Muscle of leg (tissue), 11 donors: ENCODE measurements around the gene PACS2. TPM values are rescaled to one million over a fixed set of nuclear protein-coding genes. Genes with fewer than 3 reads are reported as not detected.
"Not testable (repeated sequence)": the region's sequence is repeated elsewhere in the genome, so short reads cannot be mapped to it uniquely, and the experiment has no call there.

ENCODE experiments used
- DNase-seq: peaks from one replicate; pipeline ENCODE4 v3.0.0; 2013
- H3K27ac ChIP-seq: one replicate; pipeline ENCODE4 v1.5.1; 2013; ENCODE audit warnings: mild to moderate bottlenecking, low read length, control low read depth
- H3K27me3 ChIP-seq: one replicate; pipeline ENCODE4 v1.6.1; 2013; ENCODE audit warnings: low read length; ENCODE audit not compliant: control insufficient read depth, insufficient read depth
- H3K36me3 ChIP-seq: one replicate; pipeline ENCODE4 v1.6.1; 2013; ENCODE audit warnings: low read length; ENCODE audit not compliant: control insufficient read depth, insufficient read depth
- H3K4me1 ChIP-seq: one replicate; pipeline ENCODE4 v1.6.1; 2013; ENCODE audit warnings: low read length; ENCODE audit not compliant: control insufficient read depth, insufficient read depth
- H3K4me3 ChIP-seq: one replicate; pipeline ENCODE4 v1.5.1; 2013; ENCODE audit warnings: low read length, control low read depth
- H3K9me3 ChIP-seq: replicated peaks from 2 replicates; pipeline ENCODE4 v1.6.1; 2013; ENCODE audit warnings: low read depth, low read length; ENCODE audit not compliant: control insufficient read depth
- WGBS: methylation state at CpG from one replicate; pipeline ENCODE4 v1.1.5; 2013; ENCODE audit warnings: missing lambda C conversion rate; ENCODE audit not compliant: insufficient coverage; 5-methylcytosine and 5-hydroxymethylcytosine counted together
- polyA plus RNA-seq, 8 donors: library from polyadenylated mRNA; unstranded; fragments of 120-200 nt; gene quantifications; one replicate each; pipeline versions ENCODE4 v1.2.1 to v1.2.3, GENCODE V29; 2013; ENCODE audit warnings: inconsistent platforms in 1 of 8, low replicate concordance in 1 of 8; ENCODE audit not compliant: insufficient read length in 8 of 8, insufficient read depth in 1 of 8
- total RNA-seq: library from RNA; stranded (reverse); fragments of 120-200 nt; gene quantifications from one replicate; pipeline ENCODE4 v1.2.4, GENCODE V29; 2013

The PACS2 gene
- total and polyA plus RNA-seq, 9 donors: 66.2 to 110 (median 86.5) TPM

DNA sequence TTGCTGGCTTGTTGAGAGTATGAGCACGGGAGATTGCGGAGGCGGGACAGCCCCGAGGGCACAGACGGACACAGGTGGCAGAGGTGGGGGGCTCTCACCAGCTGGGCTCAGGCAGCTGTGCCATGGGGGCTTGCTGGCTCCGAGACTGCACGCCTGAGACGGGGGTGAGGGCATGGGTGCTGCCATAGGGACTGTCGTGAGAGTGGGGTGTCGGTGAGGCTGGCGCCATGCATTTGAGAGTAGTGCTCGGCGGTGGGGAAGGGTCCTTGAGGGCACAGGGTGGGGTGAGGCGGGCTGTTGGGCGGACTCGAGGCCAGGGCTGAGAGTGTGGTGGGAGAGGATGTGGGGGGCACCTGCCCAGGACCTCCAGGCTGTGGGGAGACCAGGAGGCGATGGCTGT, 43.1 kb downstream of the PACS2 start:
- H3K9me3 ChIP-seq: no peaks in the 10 kb centered on the region

DNA sequence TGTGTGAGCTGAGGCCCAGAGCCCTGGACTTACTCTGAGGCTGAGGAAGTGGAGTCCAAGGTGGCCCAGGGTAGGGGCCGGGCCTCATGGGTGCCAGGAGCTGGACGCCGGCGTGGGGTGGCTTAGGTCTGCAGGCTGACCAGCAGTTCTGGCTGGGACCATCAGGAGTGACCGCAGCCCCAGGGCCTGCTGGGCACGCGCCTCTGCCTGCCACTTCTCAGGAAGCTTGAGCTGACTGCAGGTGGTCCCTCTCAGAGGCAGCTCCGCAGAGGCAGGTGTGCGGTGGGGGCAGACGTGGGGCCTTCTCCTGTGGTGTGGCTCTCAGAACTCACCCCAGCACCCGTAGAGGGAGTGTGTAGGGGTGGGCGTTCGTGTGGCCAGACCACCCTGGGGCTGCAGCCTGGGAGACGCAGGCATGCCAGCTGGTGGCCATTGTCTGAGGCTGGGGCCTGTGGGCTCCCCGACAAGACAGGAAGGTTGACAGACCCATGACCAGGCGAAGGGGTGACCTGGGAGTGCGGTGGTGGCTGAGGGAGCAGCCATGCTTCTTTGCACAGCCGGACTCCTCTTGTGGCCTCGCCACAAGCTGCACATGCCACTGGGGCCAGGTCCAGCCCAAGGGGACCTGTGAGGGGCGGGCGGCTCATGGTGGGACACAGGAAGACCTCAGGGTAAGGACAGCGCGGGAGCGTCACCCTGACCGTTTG, 43.7 kb downstream of the PACS2 start:
- Histone ChIP-seq H3K4me1 (no peaks in the 10 kb centered on the region), H3K27ac (no peak overlapping the region), H3K9me3 (no peaks in the 10 kb centered on the region), H3K4me3 (no peak overlapping the region), H3K36me3 (peaks cover 36% of the 10 kb centered on the region), H3K27me3 (no peaks in the 10 kb centered on the region)
- WGBS: 95% methylated on average over 22 of the region's 25 CpGs
- no peak for DNase-seq

More for the DNA sequence above, 43.1 kb downstream of the PACS2 start:
- peaks cover 36% of the 10 kb centered on the region for H3K36me3 ChIP-seq
- no peaks in the 10 kb centered on the region for H3K4me1 ChIP-seq
- WGBS: 89% methylated on average over 16 of the region's 17 CpGs
- no peak overlapping the region for H3K4me3 ChIP-seq
- DNase-seq: no peak
- H3K27me3 ChIP-seq: no peaks in the 10 kb centered on the region
- H3K27ac ChIP-seq: no peak overlapping the region

DNA sequence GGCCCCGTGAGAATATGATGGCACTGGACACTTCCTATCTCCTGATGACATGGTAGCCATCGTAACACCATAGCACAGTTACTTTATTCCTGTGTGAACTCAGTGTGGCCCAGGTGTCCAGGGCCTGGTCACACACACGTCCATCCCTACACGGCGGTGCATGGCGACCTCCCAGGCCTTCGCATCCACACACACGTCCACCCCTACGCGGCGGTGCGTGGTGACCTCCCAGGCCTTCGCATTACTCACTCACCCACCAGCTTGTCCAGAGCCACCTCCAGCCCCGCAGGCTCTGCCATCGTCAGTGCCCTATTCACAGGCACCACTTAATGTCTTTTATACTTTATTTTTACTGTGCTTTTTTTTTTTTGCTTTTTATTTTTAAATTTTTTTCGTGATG, 44.4 kb downstream of the PACS2 start:
- H3K27ac ChIP-seq: no peak overlapping the region

DNA sequence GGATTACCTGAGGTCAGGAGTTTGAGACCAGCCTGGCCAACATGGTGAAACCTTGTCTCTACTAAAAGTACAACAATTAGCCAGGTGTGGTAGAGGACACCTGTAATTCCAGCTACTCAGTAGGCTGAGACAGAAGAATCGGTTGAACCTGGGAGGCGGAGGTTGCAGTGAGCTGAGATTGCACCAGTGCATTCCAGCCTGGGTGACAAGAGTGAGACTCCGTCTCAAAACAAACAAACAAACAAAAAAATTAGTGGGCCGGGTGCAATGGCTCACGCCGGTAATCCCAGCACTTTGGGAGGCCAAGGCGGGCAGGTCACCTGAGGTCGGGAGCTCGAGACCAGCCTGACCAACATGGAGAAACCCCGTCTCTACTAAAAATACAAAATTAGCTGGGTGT, 46.9 kb downstream of the PACS2 start:
- H3K27me3 ChIP-seq, H3K4me3 ChIP-seq, H3K4me1 ChIP-seq, H3K27ac ChIP-seq, H3K9me3 ChIP-seq, DNase-seq: not testable (repeated sequence)
- WGBS: 94% methylated on average over 2 of the region's 10 CpGs
- peaks cover 21% of the 10 kb centered on the region for H3K36me3 ChIP-seq

More for the DNA sequence above, 44.4 kb downstream of the PACS2 start:
- H3K27me3 ChIP-seq: no peaks in the 10 kb centered on the region
- no peak for DNase-seq
- H3K9me3 ChIP-seq: no peaks in the 10 kb centered on the region
- peaks cover 3% of the 10 kb centered on the region for H3K4me1 ChIP-seq
- H3K4me3 ChIP-seq: no peak overlapping the region
- WGBS: 85% methylated on average over 10 of the region's 16 CpGs
- peaks cover 36% of the 10 kb centered on the region for H3K36me3 ChIP-seq

DNA sequence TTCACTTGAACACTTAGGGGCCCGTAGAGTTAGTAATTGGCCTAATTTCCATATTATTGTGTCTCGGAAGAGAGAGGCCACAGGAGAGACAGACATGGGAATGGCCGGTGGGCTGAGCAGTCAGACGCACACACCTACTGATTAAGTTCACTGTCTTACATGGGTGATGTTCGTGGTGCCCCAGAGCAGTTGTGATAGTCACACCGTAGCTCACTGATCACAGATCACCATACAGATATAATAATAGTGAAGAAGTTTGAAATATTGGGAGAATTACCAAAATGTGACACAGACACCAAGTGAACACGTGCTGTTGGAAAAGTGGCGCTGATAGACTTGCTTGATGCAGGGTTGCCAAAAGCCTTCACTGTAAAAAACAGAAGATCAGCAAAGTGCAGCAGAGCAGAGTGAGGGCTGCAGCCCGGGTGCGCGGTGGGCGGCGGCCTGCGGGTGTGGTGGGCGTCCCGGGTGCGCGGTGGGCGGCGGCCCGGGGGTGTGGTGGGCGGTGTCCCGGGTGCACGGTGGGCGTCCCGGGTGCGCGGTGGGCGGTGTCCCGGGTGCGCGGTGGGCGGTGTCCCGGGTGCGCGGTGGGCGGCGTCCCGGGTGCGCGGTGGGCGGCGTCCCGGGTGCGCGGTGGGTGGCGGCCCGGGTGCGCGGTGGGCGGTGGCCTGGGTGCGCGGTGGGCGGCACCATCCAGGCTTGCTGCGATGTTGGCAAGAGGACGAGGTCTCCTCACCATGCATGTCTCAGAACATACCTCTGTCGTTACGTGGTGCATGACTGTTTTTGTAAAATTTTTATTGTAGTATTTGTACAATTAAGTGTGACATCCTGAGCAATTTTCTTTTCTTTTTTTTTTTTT, 49.5 kb downstream of the PACS2 start:
- no peaks in the 10 kb centered on the region for H3K27me3 ChIP-seq
- WGBS: 1% methylated on average over 36 of the region's 58 CpGs
- H3K4me1 ChIP-seq: peaks cover 3% of the 10 kb centered on the region
- no peaks in the 10 kb centered on the region for H3K9me3 ChIP-seq
- H3K27ac ChIP-seq: no peak overlapping the region
- no peak overlapping the region for H3K4me3 ChIP-seq
- DNase-seq: no peak
- peaks cover 38% of the 10 kb centered on the region for H3K36me3 ChIP-seq

DNA sequence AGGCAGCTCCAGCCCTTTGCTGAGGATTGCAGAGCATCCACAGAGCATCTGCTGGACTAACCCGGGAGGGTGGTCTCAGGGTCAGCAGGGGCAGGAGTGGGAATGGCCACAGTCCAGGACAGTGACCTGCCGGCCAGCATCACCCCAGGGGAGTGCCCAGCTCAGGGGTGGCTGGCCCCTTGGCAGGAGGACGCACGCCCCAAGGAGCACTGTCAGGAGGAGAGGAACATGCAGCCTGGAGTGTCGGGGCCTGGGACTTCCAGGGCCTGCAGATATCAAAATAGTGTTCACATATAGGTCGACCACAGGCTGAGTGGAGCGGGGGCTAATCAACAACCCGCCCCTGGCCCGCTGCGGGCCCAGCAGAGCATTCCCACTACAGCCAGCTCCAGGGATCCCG, 50.6 kb downstream of the PACS2 start:
- H3K4me1 ChIP-seq: peaks cover 3% of the 10 kb centered on the region
- H3K27me3 ChIP-seq: no peaks in the 10 kb centered on the region
- WGBS: 83% methylated on average over 5 of the region's 11 CpGs
- H3K27ac ChIP-seq: no peak overlapping the region
- H3K4me3 ChIP-seq: no peak overlapping the region
- H3K36me3 ChIP-seq: peaks cover 46% of the 10 kb centered on the region
- no peaks in the 10 kb centered on the region for H3K9me3 ChIP-seq
- no peak for DNase-seq

DNA sequence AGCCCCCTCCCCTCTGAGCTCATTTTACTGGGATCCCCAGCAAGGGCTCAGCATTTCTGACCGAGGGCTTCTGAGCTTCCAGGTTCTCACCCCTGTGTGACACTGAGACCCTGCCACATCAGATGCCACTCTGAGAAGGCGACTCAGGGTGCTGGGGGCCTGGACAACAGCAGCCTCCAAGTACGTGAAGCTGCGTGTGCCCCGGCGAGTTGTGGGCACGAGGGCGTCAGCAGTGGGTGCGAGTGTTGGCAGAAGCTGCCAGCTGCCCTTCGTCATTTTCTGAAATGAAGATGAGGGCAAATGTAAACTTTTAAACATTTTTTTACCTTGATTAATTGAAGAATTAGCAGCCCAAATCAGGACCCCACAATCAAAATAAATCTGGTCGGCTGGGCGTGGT, 51.1 kb downstream of the PACS2 start:
- Histone ChIP-seq H3K27ac (no peak overlapping the region), H3K9me3 (no peaks in the 10 kb centered on the region), H3K36me3 (peaks cover 44% of the 10 kb centered on the region), H3K4me3 (no peak overlapping the region), H3K27me3 (no peaks in the 10 kb centered on the region), H3K4me1 (peaks cover 3% of the 10 kb centered on the region)
- DNase-seq: no peak
- WGBS: 92% methylated on average over 6 of the region's 12 CpGs

DNA sequence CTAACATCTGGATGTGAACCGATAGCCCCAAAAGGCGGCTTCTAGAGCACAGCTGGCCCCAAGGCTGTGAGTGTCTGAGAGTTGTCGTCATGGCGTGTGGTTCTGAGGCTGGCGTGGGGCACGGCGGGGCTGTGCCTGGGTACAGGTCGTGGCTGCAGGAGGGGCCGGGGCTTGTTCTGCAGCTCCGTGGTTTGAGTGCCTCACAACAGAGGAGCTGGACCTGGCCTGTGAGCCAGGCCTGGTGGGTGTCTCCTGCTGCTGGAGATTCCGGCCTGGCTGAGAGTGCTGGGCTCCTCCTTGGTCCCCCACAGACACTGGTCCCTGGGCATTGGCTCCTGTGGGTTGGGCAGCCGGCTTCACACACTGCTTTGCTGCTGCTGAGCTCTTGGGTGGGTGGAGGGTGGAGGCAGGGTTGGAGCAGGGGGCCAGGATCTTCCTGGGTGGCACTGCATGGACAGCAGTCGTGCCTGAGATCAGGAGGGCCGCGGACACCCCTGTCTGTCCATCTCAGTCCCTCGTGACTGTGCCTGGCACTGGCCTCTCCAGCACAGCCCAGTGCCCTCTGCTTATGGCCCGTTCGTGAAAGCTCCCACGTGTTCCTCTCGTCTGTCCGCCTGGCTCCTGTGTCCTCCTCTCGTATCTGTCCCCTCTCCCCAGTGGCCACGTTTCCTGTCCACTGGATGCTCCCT, 52.0 kb downstream of the PACS2 start:
- Histone ChIP-seq H3K27ac (no peak overlapping the region), H3K4me1 (peaks cover 7% of the 10 kb centered on the region), H3K36me3 (peaks cover 47% of the 10 kb centered on the region), H3K4me3 (no peak overlapping the region), H3K27me3 (no peaks in the 10 kb centered on the region), H3K9me3 (no peaks in the 10 kb centered on the region)
- WGBS: 83% methylated on average over 20 of the region's 23 CpGs
- DNase-seq: no peak

DNA sequence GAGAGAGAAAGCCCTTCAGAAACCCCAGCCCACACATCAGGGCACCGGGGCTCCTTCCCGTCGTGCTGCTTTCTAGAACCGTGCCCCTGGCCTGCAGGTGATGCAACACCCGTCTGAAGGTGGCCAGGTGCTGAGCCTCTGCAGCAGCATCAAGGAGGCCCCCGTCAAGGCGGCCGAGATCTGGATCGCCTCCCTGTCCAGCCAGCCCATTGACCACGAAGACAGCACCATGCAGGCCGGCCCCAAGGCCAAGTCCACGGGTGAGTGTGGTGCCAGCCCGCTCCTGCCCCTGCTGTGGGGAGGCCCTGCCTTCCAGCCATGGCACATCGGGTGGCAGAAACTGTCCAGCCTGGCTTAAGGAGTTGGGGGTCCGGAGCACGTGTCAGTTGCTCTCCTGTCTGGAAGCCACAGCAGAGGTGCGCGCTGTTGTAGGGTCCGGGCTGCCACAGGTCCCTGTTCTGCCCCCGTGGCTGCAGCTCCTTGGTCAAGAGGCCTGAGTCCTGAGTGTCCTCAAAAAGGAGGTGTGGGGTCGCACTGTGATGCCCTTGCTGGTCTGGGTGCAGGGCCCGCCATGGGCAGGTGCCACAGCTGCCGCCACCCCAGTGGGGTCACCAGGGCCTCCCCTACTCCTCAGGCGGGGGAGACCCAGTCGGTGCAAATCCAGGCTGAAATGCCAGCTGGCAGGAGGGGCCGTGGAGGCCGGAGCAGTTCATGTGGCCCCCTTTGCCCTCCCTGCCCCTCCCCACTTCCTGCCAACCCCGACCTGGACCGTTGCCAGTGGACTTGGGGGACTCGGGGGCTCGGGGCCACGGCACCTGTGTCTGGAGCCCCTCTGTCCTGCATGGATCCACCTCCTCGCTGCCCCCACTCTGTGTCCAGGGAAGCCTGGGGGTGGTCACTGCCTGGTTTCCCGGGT, 52.8 kb downstream of the PACS2 start:
- Histone ChIP-seq H3K9me3 (no peaks in the 10 kb centered on the region), H3K4me1 (peaks cover 7% of the 10 kb centered on the region), H3K36me3 (peaks cover 50% of the 10 kb centered on the region), H3K27me3 (no peaks in the 10 kb centered on the region), H3K4me3 (no peak overlapping the region), H3K27ac (no peak overlapping the region)
- 92% methylated on average over 33 of the region's 34 CpGs for WGBS
- no peak for DNase-seq
